HepG2 (cell line): ENCODE measurements around the gene CIROP. TPM values are rescaled to one million over a fixed set of nuclear protein-coding genes. Genes with fewer than 3 reads are reported as not detected.

ENCODE experiments used
- ATF5 ChIP-seq: sonication (generic); formaldehyde crosslinking; IDR thresholded peaks from 2 replicates; pipeline ENCODE4 v1.4.0; 2020; ENCODE audit warnings: mild to moderate bottlenecking, low read depth, missing genetic modification reagents
- CBX2 ChIP-seq, 2 experiments: fragments of 200-600 bp in 1 of 2; sonication (generic); formaldehyde crosslinking in 1 of 2; IDR thresholded peaks; 2 replicates each; pipeline versions ENCODE4 v1.7.0 to v1.8.1; 2018 to 2022; ENCODE audit warnings: low read depth in 2 of 2, low read length in 1 of 2, mild to moderate bottlenecking in 1 of 2, missing genetic modification reagents in 1 of 2
- CCDC6 ChIP-seq: sonication (generic); formaldehyde crosslinking; IDR thresholded peaks from 2 replicates; pipeline ENCODE4 v1.8.1; 2022; ENCODE audit warnings: mild to moderate bottlenecking, missing genetic modification reagents, moderate library complexity
- E2F2 ChIP-seq: sonication (generic); formaldehyde crosslinking; IDR thresholded peaks from 2 replicates; pipeline ENCODE4 v1.4.0; 2020; ENCODE audit warnings: missing genetic modification reagents, borderline replicate concordance
- E2F5 ChIP-seq: sonication (generic); formaldehyde crosslinking; conservative IDR thresholded peaks from 2 replicates; pipeline ENCODE4 v1.4.0; 2020; ENCODE audit warnings: missing genetic modification reagents
- GTF2F1 ChIP-seq: fragments of 150-350 bp; IDR thresholded peaks from 2 replicates; pipeline ENCODE4 v1.6.1; 2014; ENCODE audit warnings: low read length
- KIAA2018 ChIP-seq: sonication (generic); formaldehyde crosslinking; IDR thresholded peaks from 2 replicates; pipeline ENCODE4 v1.5.0; 2020; ENCODE audit warnings: mild to moderate bottlenecking, missing genetic modification reagents, borderline replicate concordance
- ZBTB3 ChIP-seq: sonication (generic); formaldehyde crosslinking; IDR thresholded peaks from 2 replicates; pipeline ENCODE4 v1.4.0; 2020; ENCODE audit warnings: low read depth, mild to moderate bottlenecking, moderate library complexity, missing genetic modification reagents, borderline replicate concordance
- ZNF512B ChIP-seq: sonication (generic); formaldehyde crosslinking; IDR thresholded peaks from 2 replicates; pipeline ENCODE4 v1.5.1; 2020; ENCODE audit warnings: missing genetic modification reagents, mild to moderate bottlenecking, borderline replicate concordance
- ZNF639 ChIP-seq: conservative IDR thresholded peaks from 2 replicates; pipeline ENCODE4 v1.6.1; 2018; ENCODE audit warnings: missing genetic modification reagents
- polyA plus RNA-seq, 8 experiments: library from polyadenylated mRNA; depleted of rRNA in 3 of 8; stranded (reverse) in 7 of 8; unstranded in 1 of 8; fragments of >200 nt; fragmentation: Illumina TruSeq in 4 of 8; extraction: Trizol in 4 of 8; gene quantifications; 2 replicates each; pipeline versions ENCODE4 v1.2.1 to v1.2.3, GENCODE V29; 2011 to 2016; ENCODE audit warnings: low read depth in 4 of 8, missing spikeins in 1 of 8, mixed read lengths in 1 of 8; ENCODE audit not compliant: insufficient read depth in 1 of 8
- total RNA-seq, 5 experiments: library from RNA; depleted of rRNA; stranded (reverse); fragments of >200 nt; fragmentation: Illumina TruSeq; extraction: Trizol; gene quantifications; 2 replicates each; pipeline ENCODE4 v1.2.3, GENCODE V29; 2016; ENCODE audit warnings: low read depth in 1 of 5

CIROP gene
- total and polyA plus RNA-seq, 2 of the 13 experiments (the other 11 are each of a cell fraction or from before 2014, with no cell fraction given), result 0.07 TPM; not detected in 1

- TF ChIP-seq ATF5 (CRISPR knock-in tag), result no peak
- peak; percentile 54; the same call in 1 of the 2 replicates for TF ChIP-seq E2F5
- 0 out of 2 replicates have a peak, but pooled peaks have one; percentile 38 for TF ChIP-seq GTF2F1
- 0 out of 2 replicates have a peak, but pooled peaks have one; percentile 28 for TF ChIP-seq ZNF512B (CRISPR knock-in tag)
- peak; percentile 31; the same call in 1 of the 2 replicates for TF ChIP-seq E2F2
- TF ChIP-seq ZNF639 (CRISPR knock-in tag), result no peak; the same call in none of the 2 replicates
- TF ChIP-seq ZBTB3 (CRISPR knock-in tag), result peak; percentile 36
- TF ChIP-seq CBX2 (IDR thresholded peaks at IDR 0.05; ENCODE audit: low read depth, low read length), result no peak
- peak; percentile 91; the same call in 1 of the 2 replicates for TF ChIP-seq CBX2 (CRISPR knock-in tag; IDR thresholded peaks at IDR 0.05; ENCODE audit: low read depth)
- no peak; the same call in 1 of the 2 replicates for TF ChIP-seq KIAA2018 (CRISPR knock-in tag)
- TF ChIP-seq CCDC6 (CRISPR knock-in tag), result no peak
Measured at GRCh38 chr14:23095196-23096108, 9.3 kb downstream of the CIROP start, which contains the start of gene C14orf119 (continued).
